Measurements from ENCODE around the gene LRIF1.
A peak's percentile ranks its signal among the peaks of the same experiment; 100 is the strongest.
"Not testable (repeated sequence)": the region's sequence is repeated elsewhere in the genome, so short reads cannot be mapped to it uniquely, and the experiment has no call there.

LRIF1 gene

DNA sequence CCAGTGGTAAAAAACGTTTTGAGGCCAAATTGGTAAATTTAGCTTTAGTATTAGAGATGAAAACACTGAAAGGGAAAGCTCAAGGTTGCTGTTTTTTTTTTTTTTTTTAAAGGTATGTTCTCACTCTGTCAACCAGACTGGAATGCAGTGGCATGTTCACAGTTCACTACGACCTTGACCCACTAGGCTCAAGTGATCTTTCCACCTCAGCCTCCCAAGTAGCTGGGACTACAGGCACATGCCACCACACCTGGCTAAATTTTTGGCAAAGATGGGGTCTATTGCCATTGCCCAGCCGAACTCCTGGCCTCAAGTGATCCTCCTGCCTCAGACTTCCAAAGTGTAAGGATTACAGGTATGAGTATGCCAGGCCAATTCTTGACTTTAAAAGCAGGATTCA lies 18.9 kb downstream of the LRIF1 start:
- H3K4me3 ChIP-seq, result no peak overlapping the region
- no peak for TF ChIP-seq EZH2 (IDR thresholded peaks at IDR 0.05)
- TF ChIP-seq FOXP2 (optimal IDR thresholded peaks at IDR 0.05; ENCODE audit: control extremely low read depth, extremely low read length, insufficient read depth), result no peak
- no peak for TF ChIP-seq POLR2AphosphoS5 (IDR thresholded peaks at IDR 0.05; ENCODE audit: borderline replicate concordance, low read depth, low read length)

DNA sequence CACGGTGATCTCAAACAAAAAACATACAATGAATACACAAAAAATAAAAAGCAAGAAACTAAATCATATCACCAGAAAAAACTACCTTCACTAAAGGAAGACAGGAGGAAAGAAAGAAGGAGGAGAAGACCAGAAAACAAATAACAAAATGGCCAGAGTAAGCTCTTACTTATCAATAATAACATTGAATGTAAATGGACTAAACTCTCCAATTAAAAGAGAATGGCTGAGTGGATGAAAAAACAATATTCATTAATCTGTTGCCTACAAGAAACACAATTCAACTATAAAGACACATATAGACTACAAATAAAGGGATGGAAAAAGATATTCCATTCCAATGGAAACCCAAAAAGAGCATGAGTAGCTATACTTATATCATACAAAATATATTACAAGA lies 27.2 kb downstream of the LRIF1 start:
- H3K9me3 ChIP-seq (ENCODE audit: low read depth, low read length), result no peaks in the 10 kb centered on the region
- H3K27ac ChIP-seq, result no peak overlapping the region
- DNase-seq (ENCODE audit: low read depth, low spot score), result no peak
- TF ChIP-seq POLR2AphosphoS5 (IDR thresholded peaks at IDR 0.05; ENCODE audit: borderline replicate concordance, low read depth, low read length) (no peak), EZH2 (IDR thresholded peaks at IDR 0.05) (no peak), FOXP2 (optimal IDR thresholded peaks at IDR 0.05; ENCODE audit: control extremely low read depth, extremely low read length, insufficient read depth) (no peak)
- no peaks in the 10 kb centered on the region for H3K36me3 ChIP-seq (ENCODE audit: insufficient read depth, low read length)
- H3K4me3 ChIP-seq, result no peak overlapping the region
- H3K9ac ChIP-seq (ENCODE audit: insufficient read length), result no peak overlapping the region

More for the DNA sequence above, 18.9 kb downstream of the LRIF1 start:
- Histone ChIP-seq H3K27ac (no peak overlapping the region), H3K9ac (ENCODE audit: insufficient read length) (no peak overlapping the region), H3K9me3 (ENCODE audit: low read depth, low read length) (no peaks in the 10 kb centered on the region), H3K36me3 (ENCODE audit: insufficient read depth, low read length) (peaks cover 28% of the 10 kb centered on the region)
- no peak for DNase-seq (ENCODE audit: low read depth, low spot score)

DNA sequence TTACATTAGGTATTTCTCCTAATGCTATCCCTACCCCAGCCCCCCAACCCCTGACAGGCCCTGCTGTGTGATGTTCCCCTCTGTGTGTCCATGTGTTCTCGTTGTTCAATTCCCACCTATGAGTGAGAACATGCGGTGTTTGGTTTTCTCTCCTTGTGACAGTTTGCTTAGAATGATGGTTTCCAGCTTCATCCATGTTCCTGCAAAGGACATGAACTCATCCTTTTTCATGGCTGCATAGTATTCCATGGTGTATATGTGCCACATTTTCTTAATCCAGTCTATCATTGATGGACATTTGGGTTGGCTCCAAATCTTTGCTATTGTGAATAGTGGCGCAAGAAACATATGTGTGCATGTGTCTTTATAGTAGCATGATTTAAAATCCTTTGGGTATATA lies 32.6 kb downstream of the LRIF1 start:
- H3K36me3 ChIP-seq (ENCODE audit: insufficient read depth, low read length); H3K9me3 ChIP-seq (ENCODE audit: low read depth, low read length); H3K4me3 ChIP-seq; H3K9ac ChIP-seq (ENCODE audit: insufficient read length); DNase-seq (ENCODE audit: low read depth, low spot score); H3K27ac ChIP-seq: not testable (repeated sequence)

DNA sequence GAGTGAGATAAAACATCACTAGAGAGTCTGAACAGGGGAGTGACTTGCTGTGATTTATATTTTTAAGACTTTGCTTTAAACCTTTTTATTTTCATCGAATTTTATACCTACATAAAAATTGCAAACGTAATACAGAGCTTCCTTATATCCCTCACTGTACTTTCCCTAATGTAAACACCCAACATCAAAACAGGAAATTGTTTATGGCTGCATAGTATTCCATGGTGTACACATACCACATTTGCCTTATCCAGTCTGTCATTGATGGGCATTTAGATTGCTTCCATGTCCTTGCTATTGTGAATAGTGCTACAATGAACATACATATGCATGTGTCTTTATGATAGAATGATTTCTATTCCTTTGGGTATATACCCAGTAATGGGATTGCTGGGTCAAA lies 34.8 kb downstream of the LRIF1 start:
- no peaks in the 10 kb centered on the region for H3K36me3 ChIP-seq (ENCODE audit: insufficient read depth, low read length)
- no peaks in the 10 kb centered on the region for H3K9me3 ChIP-seq (ENCODE audit: low read depth, low read length)
- H3K27ac ChIP-seq, result no peak overlapping the region
- H3K4me3 ChIP-seq, result no peak overlapping the region
- no peak overlapping the region for H3K9ac ChIP-seq (ENCODE audit: insufficient read length)
- no peak for DNase-seq (ENCODE audit: low read depth, low spot score)
- no peak for TF ChIP-seq POLR2AphosphoS5 (IDR thresholded peaks at IDR 0.05; ENCODE audit: borderline replicate concordance, low read depth, low read length)
- TF ChIP-seq FOXP2 (optimal IDR thresholded peaks at IDR 0.05; ENCODE audit: control extremely low read depth, extremely low read length, insufficient read depth), result no peak
- TF ChIP-seq EZH2 (IDR thresholded peaks at IDR 0.05), result no peak

DNA sequence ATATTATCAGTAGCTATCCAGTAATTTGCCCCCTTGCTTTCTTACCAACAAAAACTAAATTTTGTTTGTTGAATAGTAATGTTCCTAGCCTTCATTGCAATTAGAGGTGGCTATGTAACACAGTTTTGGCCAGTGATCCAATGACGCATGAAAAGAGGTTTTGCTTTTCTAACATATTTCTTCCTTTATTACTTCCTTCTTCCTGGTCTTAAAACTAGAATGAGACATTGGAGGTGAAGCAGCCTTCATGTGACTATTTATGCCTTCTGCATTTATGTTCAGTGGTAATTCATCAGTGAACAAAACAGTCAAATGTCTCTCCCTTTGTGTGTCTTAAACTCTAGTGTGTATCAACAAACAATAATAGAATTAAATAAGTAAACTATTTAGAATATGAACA lies 35.5 kb downstream of the LRIF1 start:
- no peaks in the 10 kb centered on the region for H3K36me3 ChIP-seq (ENCODE audit: insufficient read depth, low read length)

DNA sequence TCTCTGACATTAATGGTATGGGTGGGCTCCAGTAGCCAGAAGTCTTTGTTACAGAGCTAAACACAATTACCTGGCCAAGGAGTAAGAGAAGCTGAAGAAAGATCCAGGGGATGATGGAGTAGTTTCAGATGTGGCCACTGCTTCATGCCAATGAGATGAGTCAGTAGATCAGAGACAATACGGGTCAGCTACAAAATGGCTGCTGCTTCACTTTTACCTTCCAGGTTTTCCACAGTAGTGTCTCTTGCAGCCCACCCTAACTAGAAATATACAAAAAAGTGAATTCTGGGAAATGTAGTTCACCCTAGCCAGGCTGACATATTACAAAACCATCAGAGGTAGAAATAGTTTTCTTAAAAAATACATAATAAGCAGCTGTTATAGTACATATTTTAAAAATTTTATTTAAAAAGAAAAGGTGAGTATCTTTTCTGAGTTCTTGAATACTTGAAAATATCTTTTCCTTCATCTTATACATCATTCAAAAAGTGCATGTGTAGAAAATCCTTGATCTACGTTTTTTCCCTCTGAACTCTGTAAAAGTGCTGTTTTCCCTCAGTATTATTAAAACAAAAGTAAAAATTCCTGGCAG lies 36.1 kb downstream of the LRIF1 start:
- TF ChIP-seq FOXP2 (optimal IDR thresholded peaks at IDR 0.05; ENCODE audit: control extremely low read depth, extremely low read length, insufficient read depth) (no peak), POLR2AphosphoS5 (IDR thresholded peaks at IDR 0.05; ENCODE audit: borderline replicate concordance, low read depth, low read length) (no peak), EZH2 (IDR thresholded peaks at IDR 0.05) (no peak)
- Histone ChIP-seq H3K36me3 (ENCODE audit: insufficient read depth, low read length) (no peaks in the 10 kb centered on the region), H3K9me3 (ENCODE audit: low read depth, low read length) (no peaks in the 10 kb centered on the region), H3K27ac (no peak overlapping the region), H3K4me3 (no peak overlapping the region), H3K9ac (ENCODE audit: insufficient read length) (no peak overlapping the region)
- DNase-seq (ENCODE audit: low read depth, low spot score), result no peak

More for the DNA sequence above, 35.5 kb downstream of the LRIF1 start:
- no peak for TF ChIP-seq EZH2 (IDR thresholded peaks at IDR 0.05)
- no peak for TF ChIP-seq FOXP2 (optimal IDR thresholded peaks at IDR 0.05; ENCODE audit: control extremely low read depth, extremely low read length, insufficient read depth)
- TF ChIP-seq POLR2AphosphoS5 (IDR thresholded peaks at IDR 0.05; ENCODE audit: borderline replicate concordance, low read depth, low read length), result no peak
- Histone ChIP-seq H3K27ac (no peak overlapping the region), H3K4me3 (no peak overlapping the region), H3K9ac (ENCODE audit: insufficient read length) (no peak overlapping the region), H3K9me3 (ENCODE audit: low read depth, low read length) (no peaks in the 10 kb centered on the region)
- DNase-seq (ENCODE audit: low read depth, low spot score), result no peak

DNA sequence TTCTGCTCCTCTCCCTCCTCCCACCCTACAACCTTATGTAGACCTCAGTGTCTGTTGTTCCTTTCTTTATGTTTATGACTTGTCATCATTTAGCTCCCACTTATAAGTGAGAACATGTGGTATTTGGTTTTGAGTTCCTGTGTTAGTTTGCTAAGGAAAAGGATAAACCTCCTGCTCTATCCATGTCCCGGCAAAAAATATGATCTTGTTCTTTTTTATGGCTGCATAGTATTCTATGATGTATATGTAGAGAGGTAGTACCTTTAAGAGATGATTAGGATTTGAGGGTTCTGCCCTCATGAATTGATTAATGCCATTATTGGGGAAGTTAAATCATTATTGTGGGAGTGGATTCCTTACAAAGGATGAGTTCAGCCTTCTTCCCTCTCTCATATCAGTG lies 41.8 kb downstream of the LRIF1 start:
- DNase-seq (ENCODE audit: low read depth, low spot score), result no peak
- Histone ChIP-seq H3K9ac (ENCODE audit: insufficient read length) (no peak overlapping the region), H3K4me3 (no peak overlapping the region), H3K27ac (no peak overlapping the region), H3K36me3 (ENCODE audit: insufficient read depth, low read length) (no peaks in the 10 kb centered on the region), H3K9me3 (ENCODE audit: low read depth, low read length) (no peaks in the 10 kb centered on the region)
- TF ChIP-seq EZH2 (IDR thresholded peaks at IDR 0.05) (no peak), FOXP2 (optimal IDR thresholded peaks at IDR 0.05; ENCODE audit: control extremely low read depth, extremely low read length, insufficient read depth) (no peak), POLR2AphosphoS5 (IDR thresholded peaks at IDR 0.05; ENCODE audit: borderline replicate concordance, low read depth, low read length) (no peak)

DNA sequence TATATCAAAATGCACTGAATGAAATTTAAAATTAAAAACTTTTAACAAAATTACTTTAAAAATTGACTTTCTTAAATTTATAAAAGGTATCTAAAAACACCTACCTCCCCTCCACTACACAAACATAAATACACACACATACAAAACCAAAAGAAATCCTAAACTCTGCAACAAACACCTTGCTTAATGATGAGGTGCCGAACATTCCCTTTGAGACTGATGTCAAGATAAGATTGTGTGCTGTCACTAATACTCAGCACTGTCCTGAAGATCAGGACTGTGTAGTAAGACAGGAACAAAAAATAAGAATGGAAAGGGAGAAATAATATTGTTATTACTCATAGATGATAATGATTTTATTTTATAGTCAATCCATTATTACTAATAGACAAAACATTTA lies 45.7 kb downstream of the LRIF1 start:
- Histone ChIP-seq H3K27ac (no peak overlapping the region), H3K4me3 (no peak overlapping the region), H3K36me3 (ENCODE audit: insufficient read depth, low read length) (no peaks in the 10 kb centered on the region), H3K9ac (ENCODE audit: insufficient read length) (no peak overlapping the region), H3K9me3 (ENCODE audit: low read depth, low read length) (no peaks in the 10 kb centered on the region)
- TF ChIP-seq EZH2 (IDR thresholded peaks at IDR 0.05) (no peak), FOXP2 (optimal IDR thresholded peaks at IDR 0.05; ENCODE audit: control extremely low read depth, extremely low read length, insufficient read depth) (no peak), POLR2AphosphoS5 (IDR thresholded peaks at IDR 0.05; ENCODE audit: borderline replicate concordance, low read depth, low read length) (no peak)
- no peak for DNase-seq (ENCODE audit: low read depth, low spot score)

DNA sequence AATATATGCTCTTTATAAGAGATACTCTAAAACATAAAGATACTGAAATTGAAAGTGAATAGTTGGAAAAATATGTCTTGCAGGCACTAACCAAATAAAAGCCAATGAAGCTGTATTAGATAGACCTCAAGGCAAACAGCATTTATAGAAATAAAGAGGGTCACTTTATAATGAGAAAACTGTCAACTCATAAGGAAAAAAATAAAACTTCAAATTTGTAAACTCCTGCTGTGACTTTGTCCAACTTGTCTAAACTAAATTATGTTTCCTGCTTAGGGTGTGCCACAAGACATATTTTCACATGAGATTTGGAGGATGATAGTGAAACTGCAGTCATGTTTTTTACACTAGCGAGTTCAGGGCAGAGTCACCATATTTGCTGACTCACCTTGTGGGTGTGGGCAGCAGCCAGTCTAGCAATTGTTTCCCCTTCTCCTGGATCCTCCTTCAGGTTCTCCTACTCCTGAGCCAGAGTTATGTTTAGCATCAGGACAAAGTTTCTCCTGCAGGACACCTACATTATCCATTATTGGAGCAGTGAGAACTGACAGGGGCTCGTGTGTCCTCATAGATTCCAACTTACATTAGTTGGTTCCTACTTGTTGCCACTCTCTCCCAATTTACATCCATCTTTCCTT lies 46.9 kb downstream of the LRIF1 start:
- Histone ChIP-seq H3K9me3 (ENCODE audit: low read depth, low read length) (no peaks in the 10 kb centered on the region), H3K9ac (ENCODE audit: insufficient read length) (no peak overlapping the region), H3K36me3 (ENCODE audit: insufficient read depth, low read length) (no peaks in the 10 kb centered on the region), H3K4me3 (peak overlapping the region; percentile 29; the same call in 1 of the 2 replicates), H3K27ac (no peak overlapping the region)
- TF ChIP-seq FOXP2 (optimal IDR thresholded peaks at IDR 0.05; ENCODE audit: control extremely low read depth, extremely low read length, insufficient read depth) (no peak), EZH2 (IDR thresholded peaks at IDR 0.05) (no peak), POLR2AphosphoS5 (IDR thresholded peaks at IDR 0.05; ENCODE audit: borderline replicate concordance, low read depth, low read length) (no peak)
- peak; percentile 3 for DNase-seq (ENCODE audit: low read depth, low spot score)

All from SK-N-MC (cell line).